Pancreas (tissue), 10 donors: ENCODE measurements around the gene LAMC2. TPM values are rescaled to one million over a fixed set of nuclear protein-coding genes. Genes with fewer than 3 reads are reported as not detected.

Source experiments
- ATAC-seq, 4 donors: fragments of 200-7000 bp; cut with Tn5 transposase; one replicate each; pipeline versions ENCODE4 v1.8.0 to v1.9.1; 2020; ENCODE audit warnings: mild to moderate bottlenecking in 4 of 4, moderate library complexity in 4 of 4
- DNase-seq, 6 donors: peaks; one replicate each; pipeline ENCODE4 v3.0.0-alpha.2; 2020
- FAIRE-seq: peaks from 2 replicates; lab custom pipeline; 2012; peaks lifted over from hg19 to GRCh38; lab: Jason Lieb, UNC
- H3K27ac ChIP-seq, 4 donors: fragments of 200-600 bp; sonication (generic); 1 replicate in 3 of 4; 2 replicates in 1 of 4; pipeline versions ENCODE4 v1.5.0 to v1.8.0; 2020
- H3K27me3 ChIP-seq, 4 donors: fragments of 200-600 bp; one replicate each; pipeline ENCODE4 v1.8.0; 2021
- H3K36me3 ChIP-seq, 3 donors: fragments of 200-600 bp; sonication (generic) in 1 of 3; one replicate each; pipeline versions ENCODE4 v1.5.0 to v1.8.0; 2020 to 2021
- H3K4me1 ChIP-seq, 3 donors: fragments of 200-600 bp; one replicate each; pipeline ENCODE4 v1.8.0; 2021
- H3K4me3 ChIP-seq, 4 donors: fragments of 200-600 bp; sonication (generic) in 2 of 4; one replicate each; pipeline versions ENCODE4 v1.5.0 to v1.8.0; 2020 to 2021
- H3K9me3 ChIP-seq, 4 donors: fragments of 200-600 bp; one replicate each; pipeline ENCODE4 v1.8.0; 2021
- CTCF ChIP-seq, 4 donors: fragments of 200-600 bp; sonication (generic) in 3 of 4; IDR thresholded peaks; one replicate each; pipeline versions ENCODE4 v1.5.0 to v1.8.0; 2021; ENCODE audit warnings: antibody characterized with exemption in 4 of 4
- WGBS, 2 donors: extraction: QIAGEN DNeasy Blood & Tissue Kit; methylation state at CpG; one replicate each; pipeline ENCODE4 v1.1.7; 2013; 5-methylcytosine and 5-hydroxymethylcytosine counted together
- intact Hi-C, 3 donors: fragments of 100-400 bp; cut with DNase I; formaldehyde crosslinking; loops; one replicate each; pipeline versions ENCODE4 v1.11.1 to v1.14.2; 2022
- polyA plus RNA-seq, 2 donors: library from polyadenylated mRNA; stranded (reverse); fragments of 200-250 nt; gene quantifications; one replicate each; pipeline ENCODE4 v1.2.3, GENCODE V29; 2013
- total RNA-seq, 6 donors: library from RNA; stranded (reverse); fragmentation: NEBNext Ultra II Directional in 4 of 6; extraction: Animal tissue kit (Norgen Biotek cat#: 25700) in 4 of 6; gene quantifications; one replicate each; pipeline versions ENCODE4 v1.2.1 to v1.2.4, GENCODE V29; 2021 to 2023
- donor health status: healthy with polysubstance abuse.
- donor health status: DM: no; HTN: no; CAD: no; lungs with moderate emphysema.
- donor health status: DM: no; HTN: no; CAD: no.
- donor health status: control.
- donor health status: control.
- donor health status: Bipolar disorder and iron deficiency.
- donor health status: DM: yes; HTN: yes; CAD: no.
- donor health status: DM: no; HTN: no; CAD: no.
- donor health status: DM: no; HTN: no; CAD: no.
- donor health status: DM: yes; HTN: yes; CAD: no.

The LAMC2 gene
- total and polyA plus RNA-seq, 8 donors = 1.3 to 31.2 (median 2.2) TPM

DNA sequence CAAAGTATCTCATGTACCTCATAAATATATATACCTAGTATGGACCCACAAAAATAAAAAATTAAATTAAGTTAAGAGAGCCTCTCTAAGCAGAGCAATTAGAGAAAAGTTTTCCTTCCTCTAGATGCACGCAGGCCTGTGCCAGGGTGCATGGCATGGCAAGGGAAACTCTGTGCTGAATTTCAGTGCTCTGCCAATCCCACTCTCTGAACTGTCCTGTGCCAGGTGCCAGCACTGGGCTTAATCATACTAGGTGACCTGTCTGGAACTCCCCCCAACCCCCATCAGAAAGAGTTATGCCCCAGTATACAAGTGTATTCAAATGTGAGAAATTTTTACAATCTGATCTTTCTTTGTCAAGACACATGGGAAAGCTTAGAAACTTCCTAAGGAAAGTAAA, 10.4 kb upstream of the LAMC2 start:
- no peaks in the 10 kb centered on the region for H3K9me3 ChIP-seq
- no peak for TF ChIP-seq CTCF (IDR thresholded peaks at IDR 0.05)
- H3K27ac ChIP-seq = no peak overlapping the region
- H3K4me1 ChIP-seq = no peaks in the 10 kb centered on the region
- ATAC-seq (peak in 1 of 4 donors; percentile 23), DNase-seq (no peak), FAIRE-seq (no peak)
- 69 to 81% methylated on average over 1 of the region's 1 CpG for WGBS, 2 donors
- no peaks in the 10 kb centered on the region for H3K36me3 ChIP-seq
- H3K4me3 ChIP-seq = no peak overlapping the region
- intact Hi-C loops = no loop called here
- no peaks in the 10 kb centered on the region for H3K27me3 ChIP-seq

DNA sequence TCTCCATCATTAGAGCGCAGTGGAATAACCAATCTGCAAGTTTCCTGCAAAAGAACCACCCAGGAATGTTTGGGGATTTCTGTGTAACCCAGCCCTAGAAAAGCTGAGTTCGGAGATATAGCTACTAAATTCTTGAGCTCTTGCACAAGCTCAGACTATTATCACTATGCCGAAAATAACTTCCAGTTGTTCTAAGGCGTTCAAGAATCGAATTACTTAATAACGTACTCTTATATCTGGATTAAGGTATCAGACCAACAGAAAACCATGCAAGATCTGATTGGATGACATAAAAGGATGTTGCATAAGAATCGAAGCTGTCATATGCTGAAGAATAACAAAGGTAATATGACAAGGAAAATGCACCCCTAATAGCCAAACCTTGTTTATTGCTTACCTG, 7.5 kb upstream of the LAMC2 start:
- H3K4me3 ChIP-seq = no peak overlapping the region
- no peak for TF ChIP-seq CTCF (IDR thresholded peaks at IDR 0.05)
- no peaks in the 10 kb centered on the region for H3K9me3 ChIP-seq
- no peak for DNase-seq
- H3K27me3 ChIP-seq = no peaks in the 10 kb centered on the region
- H3K4me1 ChIP-seq = no peaks in the 10 kb centered on the region
- intact Hi-C loops = no loop called here
- H3K36me3 ChIP-seq = no peaks in the 10 kb centered on the region
- H3K27ac ChIP-seq = no peak overlapping the region
- ATAC-seq = no peak
- 74 to 78% methylated on average over 7 of the region's 7 CpGs for WGBS, 2 donors
- no peak for FAIRE-seq

- Histone ChIP-seq H3K9me3 (no peaks in the 10 kb centered on the region), H3K27me3 (no peaks in the 10 kb centered on the region), H3K4me1 (no peaks in the 10 kb centered on the region), H3K4me3 (no peak overlapping the region), H3K36me3 (no peaks in the 10 kb centered on the region), H3K27ac (no peak overlapping the region)
- intact Hi-C loops = no loop called here
- DNase-seq (no peak), ATAC-seq (no peak), FAIRE-seq (no peak)
- 90% methylated on average over 2 of the region's 2 CpGs for WGBS, 2 donors
- no peak for TF ChIP-seq CTCF (IDR thresholded peaks at IDR 0.05)
These were observed 7.0 kb upstream of the LAMC2 start for GRCh38 chr1:183179033-183179432.

DNA sequence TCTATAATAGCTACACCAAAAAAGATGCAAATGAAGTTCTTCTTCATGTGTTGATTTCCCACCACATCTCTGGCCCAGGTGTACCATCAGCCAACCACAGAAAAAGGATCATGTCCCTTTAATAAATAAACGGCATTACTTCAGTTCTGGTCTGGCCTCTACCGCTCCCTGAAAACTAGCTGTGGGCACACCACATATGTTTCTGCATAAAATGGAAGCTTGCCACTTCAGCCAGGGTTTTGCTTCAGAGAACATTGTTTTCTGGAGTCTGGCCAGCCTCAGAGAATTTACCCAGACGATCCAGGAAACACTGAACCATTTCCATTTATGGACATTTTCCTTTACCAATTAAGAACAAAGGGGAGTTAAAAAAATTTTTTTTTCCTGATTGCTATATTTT, 5.8 kb upstream of the LAMC2 start:
- H3K27me3 ChIP-seq = no peaks in the 10 kb centered on the region
- H3K36me3 ChIP-seq = no peaks in the 10 kb centered on the region
- intact Hi-C loops = no loop called here
- DNase-seq (peak in 4 of 6 donors; percentile 35 to 49 (median 44)), ATAC-seq (peak; percentile 46 to 81 (median 76)), FAIRE-seq (peak; percentile 23)
- no peak overlapping the region for H3K4me3 ChIP-seq
- H3K27ac ChIP-seq = peak overlapping the region; percentile 2 to 69 (median 31)
- WGBS, 2 donors = 6% methylated on average over 3 of the region's 3 CpGs
- no peak for TF ChIP-seq CTCF (IDR thresholded peaks at IDR 0.05)
- H3K4me1 ChIP-seq = no peaks in the 10 kb centered on the region
- H3K9me3 ChIP-seq = no peaks in the 10 kb centered on the region

DNA sequence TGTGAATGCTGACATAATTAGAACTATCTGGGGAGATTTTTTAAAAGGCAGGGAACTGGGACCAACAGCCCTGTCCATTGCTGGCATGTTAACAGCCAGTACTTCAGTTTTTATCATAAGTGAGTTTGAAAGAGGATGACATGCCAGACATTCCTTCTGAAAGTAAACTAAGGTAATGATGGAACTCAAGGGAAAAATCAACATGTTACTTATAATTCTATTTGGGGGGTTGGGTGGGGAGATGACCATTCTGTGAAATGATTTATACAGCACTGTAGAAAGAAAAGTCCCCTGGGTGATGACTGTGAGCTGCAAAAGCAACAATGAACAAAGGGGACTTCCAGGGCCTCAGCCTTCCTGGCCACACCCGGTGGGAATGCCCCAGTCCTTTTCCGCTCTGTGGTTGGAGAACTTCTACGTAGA, 5.4 kb upstream of the LAMC2 start:
- ATAC-seq (peak in 3 of 4 donors; percentile 87 to 90 (median 87)), DNase-seq (peak in 3 of 6 donors; percentile 21 to 31 (median 29)), FAIRE-seq (no peak)
- 49 to 61% methylated on average over 3 of the region's 3 CpGs for WGBS, 2 donors
- Histone ChIP-seq H3K4me1 (no peaks in the 10 kb centered on the region), H3K9me3 (no peaks in the 10 kb centered on the region), H3K4me3 (no peak overlapping the region), H3K27me3 (no peaks in the 10 kb centered on the region), H3K36me3 (no peaks in the 10 kb centered on the region), H3K27ac (peak overlapping the region; percentile 2 to 69 (median 31))
- intact Hi-C loops = no loop called here
- no peak for TF ChIP-seq CTCF (IDR thresholded peaks at IDR 0.05)
